Calu3 (cell line): ENCODE measurements around the gene NT5C3A. TPM values are rescaled to one million over a fixed set of nuclear protein-coding genes. Genes with fewer than 3 reads are reported as not detected.
A peak's percentile ranks its signal among the peaks of the same experiment; 100 is the strongest.

Experiments used
- BruUV-seq: library from RNA; stranded (reverse); fragments of 400-500 nt; replicated peaks from 2 replicates; lab custom pipeline; 2021; lab: Mats Ljungman, UMichigan
- CTCF ChIA-PET: fragments of 300-600 bp; sonication (Branson Sonifier 250); formaldehyde crosslinking; loops from one replicate; lab custom pipeline; 2022; ENCODE audit warnings: antibody characterized with exemption; lab: Charles Lee
- DNase-seq: peaks from one replicate; pipeline ENCODE4 v3.0.0; 2022
- H3K27ac Mint-ChIP-seq: one replicate; pipeline ENCODE4 v1.8.0; 2022; ENCODE audit warnings: mixed read lengths; ENCODE audit not compliant: unreplicated experiment
- H3K27me3 Mint-ChIP-seq: one replicate; pipeline ENCODE4 v1.8.0; 2022; ENCODE audit warnings: mixed read lengths; ENCODE audit not compliant: unreplicated experiment
- H3K36me3 Mint-ChIP-seq: one replicate; pipeline ENCODE4 v1.8.0; 2022; ENCODE audit warnings: mild to moderate bottlenecking, moderate library complexity, mixed read lengths; ENCODE audit not compliant: insufficient read depth, unreplicated experiment
- H3K4me1 Mint-ChIP-seq: one replicate; pipeline ENCODE4 v1.8.0; 2022; ENCODE audit warnings: mild to moderate bottlenecking, low read depth, mixed read lengths; ENCODE audit not compliant: unreplicated experiment
- H3K4me3 Mint-ChIP-seq: one replicate; pipeline ENCODE4 v1.8.0; 2022; ENCODE audit warnings: mild to moderate bottlenecking, low read depth, moderate library complexity, mixed read lengths; ENCODE audit not compliant: unreplicated experiment
- H3K9me3 Mint-ChIP-seq: one replicate; pipeline ENCODE4 v1.8.0; 2022; ENCODE audit warnings: low read depth, mixed read lengths; ENCODE audit not compliant: unreplicated experiment
- intact Hi-C: fragments of 100-400 bp; cut with micrococcal nuclease; formaldehyde crosslinking; loops from one replicate; pipeline ENCODE4 v1.10.0; 2022; ENCODE audit not compliant: unreplicated experiment
- total RNA-seq: library from RNA; stranded (reverse); gene quantifications from 2 replicates; pipeline ENCODE4 v1.2.3, GENCODE V29; 2022
- TF ChIP-seq, protein P1 (sequence below): fragments of 200-600 bp; IDR thresholded peaks from one replicate; pipeline ENCODE4 v1.8.0; 2022; ENCODE audit warnings: antibody characterized with exemption; ENCODE audit not compliant: unreplicated experiment

Gene NT5C3A
- total RNA-seq, 1 experiment from 2014 or later = 77.7 TPM

DNA sequence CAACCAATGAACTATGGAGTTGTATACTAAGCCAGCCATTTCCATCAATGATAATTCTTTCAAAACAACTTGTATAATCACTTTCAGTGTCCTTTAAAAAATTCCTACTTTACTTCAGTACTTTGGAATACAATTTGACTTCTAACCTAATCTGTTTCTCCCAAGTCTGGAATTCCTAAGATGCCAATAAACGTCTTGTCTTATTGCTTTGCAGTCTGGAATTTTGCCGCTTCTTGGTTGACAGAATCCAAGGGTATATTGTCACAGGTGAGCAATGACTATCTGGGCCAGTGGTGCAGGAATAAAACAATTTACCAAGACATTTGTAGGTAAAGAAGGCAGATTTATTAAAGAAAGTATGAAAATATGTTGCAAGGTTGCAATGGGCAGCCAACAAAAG is 24.8 kb upstream of the NT5C3A start:
- H3K27ac Mint-ChIP-seq = no peak overlapping the region
- intact Hi-C loops = no loop called here

DNA sequence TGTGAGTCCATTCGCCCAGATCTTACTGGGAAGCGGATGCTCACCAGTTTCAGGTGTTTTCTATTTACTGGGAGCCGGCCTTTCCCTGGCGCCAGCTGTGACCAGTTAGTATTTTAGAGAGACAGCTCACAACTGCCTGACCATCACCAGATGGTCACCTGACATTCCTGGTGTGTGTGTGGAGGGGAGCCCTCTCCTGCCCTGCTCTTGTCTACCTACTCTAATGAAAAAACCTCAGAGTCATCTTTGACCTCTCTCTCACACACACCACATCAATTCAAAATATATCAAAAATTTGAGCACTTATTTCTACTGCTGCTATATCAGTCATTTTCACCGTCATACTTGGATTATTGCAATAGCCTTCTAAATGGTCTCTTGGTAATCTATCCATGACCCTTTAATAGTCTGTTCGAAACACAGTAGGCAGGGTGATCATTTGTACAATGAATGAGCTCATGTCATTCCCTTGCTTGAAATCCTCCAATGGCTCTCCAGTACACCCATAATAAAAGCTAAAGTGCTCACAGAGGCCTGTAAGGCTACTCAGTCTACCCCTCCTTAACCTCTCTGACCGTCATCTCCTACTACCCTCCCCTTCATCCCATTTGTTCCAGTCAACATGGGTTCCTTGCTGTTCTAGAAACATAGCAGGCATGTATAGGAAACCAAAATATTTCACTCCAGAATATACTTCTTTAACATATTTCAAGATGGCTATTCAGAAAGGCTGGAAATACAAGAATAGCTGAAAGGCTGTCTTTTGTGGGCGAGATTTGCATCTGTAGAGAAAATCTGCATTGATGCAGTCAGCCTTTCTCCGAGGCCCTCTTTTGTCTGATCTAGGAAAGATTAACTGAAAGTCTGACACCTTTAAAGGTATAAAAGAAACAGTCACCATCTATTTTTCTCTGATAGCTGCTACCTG is 17.5 kb upstream of the NT5C3A start:
- Mint-ChIP-seq H3K36me3 (no peaks in the 10 kb centered on the region), H3K4me3 (no peak overlapping the region), H3K9me3 (no peaks in the 10 kb centered on the region), H3K27me3 (peaks cover 44% of the 10 kb centered on the region), H3K27ac (no peak overlapping the region), H3K4me1 (peaks cover 14% of the 10 kb centered on the region)
- no TSS peak for BruUV-seq
- CTCF ChIA-PET = no interaction called here
- intact Hi-C loops = no loop called here
- TF ChIP-seq, protein P1, sequence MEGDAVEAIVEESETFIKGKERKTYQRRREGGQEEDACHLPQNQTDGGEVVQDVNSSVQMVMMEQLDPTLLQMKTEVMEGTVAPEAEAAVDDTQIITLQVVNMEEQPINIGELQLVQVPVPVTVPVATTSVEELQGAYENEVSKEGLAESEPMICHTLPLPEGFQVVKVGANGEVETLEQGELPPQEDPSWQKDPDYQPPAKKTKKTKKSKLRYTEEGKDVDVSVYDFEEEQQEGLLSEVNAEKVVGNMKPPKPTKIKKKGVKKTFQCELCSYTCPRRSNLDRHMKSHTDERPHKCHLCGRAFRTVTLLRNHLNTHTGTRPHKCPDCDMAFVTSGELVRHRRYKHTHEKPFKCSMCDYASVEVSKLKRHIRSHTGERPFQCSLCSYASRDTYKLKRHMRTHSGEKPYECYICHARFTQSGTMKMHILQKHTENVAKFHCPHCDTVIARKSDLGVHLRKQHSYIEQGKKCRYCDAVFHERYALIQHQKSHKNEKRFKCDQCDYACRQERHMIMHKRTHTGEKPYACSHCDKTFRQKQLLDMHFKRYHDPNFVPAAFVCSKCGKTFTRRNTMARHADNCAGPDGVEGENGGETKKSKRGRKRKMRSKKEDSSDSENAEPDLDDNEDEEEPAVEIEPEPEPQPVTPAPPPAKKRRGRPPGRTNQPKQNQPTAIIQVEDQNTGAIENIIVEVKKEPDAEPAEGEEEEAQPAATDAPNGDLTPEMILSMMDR = no peak
- DNase-seq = no peak

More for the DNA sequence above, 24.8 kb upstream of the NT5C3A start:
- Mint-ChIP-seq H3K4me1 (no peaks in the 10 kb centered on the region), H3K9me3 (no peaks in the 10 kb centered on the region), H3K27me3 (no peaks in the 10 kb centered on the region), H3K36me3 (no peaks in the 10 kb centered on the region), H3K4me3 (no peak overlapping the region)
- TF ChIP-seq, protein P1 = no peak
- CTCF ChIA-PET = no interaction called here
- no TSS peak for BruUV-seq
- no peak for DNase-seq

DNA sequence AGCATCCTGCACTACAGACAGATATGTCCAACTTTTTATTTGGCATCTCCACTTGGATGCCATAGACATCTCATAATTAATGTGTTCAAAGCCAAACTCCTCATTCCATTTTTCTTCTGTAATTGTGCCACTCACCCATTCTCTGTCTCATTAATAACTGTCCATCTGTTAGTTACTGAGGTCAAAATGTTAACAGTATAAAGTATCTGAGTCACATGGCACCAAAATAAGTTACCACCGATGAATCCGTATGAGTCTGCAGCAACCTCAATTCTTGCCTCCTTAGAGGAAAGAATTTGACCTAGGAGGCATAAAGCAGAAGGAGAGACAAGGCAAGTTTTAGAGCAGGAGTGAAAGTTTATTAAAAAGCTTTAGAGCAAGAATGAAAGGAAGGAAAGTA is 16.5 kb upstream of the NT5C3A start:
- H3K4me1 Mint-ChIP-seq = peaks cover 14% of the 10 kb centered on the region
- no TSS peak for BruUV-seq
- no peaks in the 10 kb centered on the region for H3K9me3 Mint-ChIP-seq
- H3K4me3 Mint-ChIP-seq = no peak overlapping the region
- DNase-seq = no peak
- intact Hi-C loops = no loop called here
- H3K27me3 Mint-ChIP-seq = peaks cover 44% of the 10 kb centered on the region
- CTCF ChIA-PET = no interaction called here
- TF ChIP-seq, protein P1 = no peak
- H3K36me3 Mint-ChIP-seq = no peaks in the 10 kb centered on the region
- H3K27ac Mint-ChIP-seq = no peak overlapping the region

DNA sequence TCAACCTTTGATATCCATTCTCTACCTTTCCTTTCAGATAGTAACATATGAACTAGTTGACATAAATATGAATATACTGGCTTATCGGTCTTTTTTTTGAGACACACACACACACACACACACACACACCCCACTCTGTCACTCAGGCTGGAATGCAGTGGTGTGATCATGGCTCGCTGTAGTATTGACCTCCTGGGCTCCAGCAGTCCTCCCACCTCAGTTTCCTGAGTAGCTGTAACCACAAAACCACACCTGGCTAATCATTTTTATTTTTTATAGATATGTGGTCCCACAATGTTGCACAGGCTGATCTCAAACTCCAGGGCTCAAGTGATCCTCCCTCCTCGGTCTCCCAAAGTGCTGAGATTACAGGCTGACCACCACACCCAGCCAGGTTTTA is 14.2 kb upstream of the NT5C3A start:
- intact Hi-C loops = no loop called here
- BruUV-seq = no TSS peak
- Mint-ChIP-seq H3K36me3 (no peaks in the 10 kb centered on the region), H3K4me1 (peaks cover 14% of the 10 kb centered on the region), H3K9me3 (no peaks in the 10 kb centered on the region), H3K27ac (no peak overlapping the region), H3K4me3 (no peak overlapping the region), H3K27me3 (peaks cover 43% of the 10 kb centered on the region)
- DNase-seq = peak; percentile 74
- CTCF ChIA-PET = interaction anchor here (0.8 to 2.1 kb wide), 5 partner anchors 14 to 200 kb away, joined by 3 to 8 read pairs (median 4); partner anchors contain the start of gene NT5C3A
- TF ChIP-seq, protein P1 = no peak
